ENCODE data around the gene C22orf39. TPM values are rescaled to one million over a fixed set of nuclear protein-coding genes. Genes with fewer than 3 reads are reported as not detected.

Gene C22orf39
- total RNA-seq (34.2 TPM), polyA plus RNA-seq (75.0 TPM)

- under 1% methylated on average over 92 of the region's 92 CpGs for WGBS
- Histone ChIP-seq H3K4me3 (ENCODE audit: low read depth, low read length) (peak within 1 kb of the TSS; percentile 79), H3K27ac (ENCODE audit: low read depth) (peak within 1 kb of the TSS; percentile 89), H3K36me3 (ENCODE audit: insufficient read depth) (no peaks in the 10 kb centered on the region), H3K4me1 (ENCODE audit: insufficient read depth) (no peaks in the 10 kb centered on the region)
- peak; percentile 84 for DNase-seq (ENCODE audit: extremely low spot score)
Measured at GRCh38 chr22:19447330-19448075, at the start of gene C22orf39. Gene C22orf39 (minus strand): TSS chr22:19447711. CDS start chr22:19447688, 23 bp downstream.

GRCh38 chr22:19497245-19497644 is 49.7 kb upstream of the C22orf39 start:
- no peaks in the 10 kb centered on the region for H3K4me1 ChIP-seq (ENCODE audit: insufficient read depth)
- no peak overlapping the region for H3K27ac ChIP-seq (ENCODE audit: low read depth)
- WGBS, result 62% methylated on average over 3 of the region's 3 CpGs
- no peaks in the 10 kb centered on the region for H3K36me3 ChIP-seq (ENCODE audit: insufficient read depth)
- H3K4me3 ChIP-seq (ENCODE audit: low read depth, low read length), result no peak overlapping the region
- no peak for DNase-seq (ENCODE audit: extremely low spot score)

GRCh38 chr22:19496324-19496630 is 48.8 kb upstream of the C22orf39 start:
- DNase-seq (ENCODE audit: extremely low spot score), result no peak
- no peak overlapping the region for H3K4me3 ChIP-seq (ENCODE audit: low read depth, low read length)
- H3K36me3 ChIP-seq (ENCODE audit: insufficient read depth), result no peaks in the 10 kb centered on the region
- H3K27ac ChIP-seq (ENCODE audit: low read depth), result no peak overlapping the region
- 96% methylated on average over 3 of the region's 3 CpGs for WGBS
- H3K4me1 ChIP-seq (ENCODE audit: insufficient read depth), result no peaks in the 10 kb centered on the region

- H3K27ac ChIP-seq (ENCODE audit: low read depth), result no peak overlapping the region
- no peaks in the 10 kb centered on the region for H3K4me1 ChIP-seq (ENCODE audit: insufficient read depth)
- no peak for DNase-seq (ENCODE audit: extremely low spot score)
- no peaks in the 10 kb centered on the region for H3K36me3 ChIP-seq (ENCODE audit: insufficient read depth)
- WGBS, result 74% methylated on average over 5 of the region's 5 CpGs
- H3K4me3 ChIP-seq (ENCODE audit: low read depth, low read length), result no peak overlapping the region
Measured at GRCh38 chr22:19495562-19496323, 48.2 kb upstream of the C22orf39 start.

- no peak overlapping the region for H3K4me3 ChIP-seq (ENCODE audit: low read depth, low read length)
- H3K36me3 ChIP-seq (ENCODE audit: insufficient read depth), result no peaks in the 10 kb centered on the region
- H3K27ac ChIP-seq (ENCODE audit: low read depth), result no peak overlapping the region
- no peak for DNase-seq (ENCODE audit: extremely low spot score)
- no peaks in the 10 kb centered on the region for H3K4me1 ChIP-seq (ENCODE audit: insufficient read depth)
- 94% methylated on average over 6 of the region's 6 CpGs for WGBS
Measured at GRCh38 chr22:19494676-19495173, 47.2 kb upstream of the C22orf39 start.

GRCh38 chr22:19494001-19494560 is 46.6 kb upstream of the C22orf39 start:
- H3K27ac ChIP-seq (ENCODE audit: low read depth), result no peak overlapping the region
- H3K4me3 ChIP-seq (ENCODE audit: low read depth, low read length), result no peak overlapping the region
- no peaks in the 10 kb centered on the region for H3K36me3 ChIP-seq (ENCODE audit: insufficient read depth)
- WGBS, result 97% methylated on average over 8 of the region's 8 CpGs
- no peaks in the 10 kb centered on the region for H3K4me1 ChIP-seq (ENCODE audit: insufficient read depth)
- DNase-seq (ENCODE audit: extremely low spot score), result no peak

- Histone ChIP-seq H3K36me3 (ENCODE audit: insufficient read depth) (no peaks in the 10 kb centered on the region), H3K4me1 (ENCODE audit: insufficient read depth) (no peaks in the 10 kb centered on the region), H3K27ac (ENCODE audit: low read depth) (no peak overlapping the region), H3K4me3 (ENCODE audit: low read depth, low read length) (no peak overlapping the region)
- DNase-seq (ENCODE audit: extremely low spot score), result no peak
- 89% methylated on average over 6 of the region's 6 CpGs for WGBS
Measured at GRCh38 chr22:19492504-19493174, 45.1 kb upstream of the C22orf39 start.

GRCh38 chr22:19490628-19491230 is 43.2 kb upstream of the C22orf39 start:
- Histone ChIP-seq H3K27ac (ENCODE audit: low read depth) (no peak overlapping the region), H3K4me1 (ENCODE audit: insufficient read depth) (no peaks in the 10 kb centered on the region), H3K4me3 (ENCODE audit: low read depth, low read length) (no peak overlapping the region), H3K36me3 (ENCODE audit: insufficient read depth) (no peaks in the 10 kb centered on the region)
- DNase-seq (ENCODE audit: extremely low spot score), result no peak
- 94% methylated on average over 5 of the region's 5 CpGs for WGBS

GRCh38 chr22:19488884-19489843 is 41.7 kb upstream of the C22orf39 start:
- 89% methylated on average over 7 of the region's 7 CpGs for WGBS
- no peak overlapping the region for H3K4me3 ChIP-seq (ENCODE audit: low read depth, low read length)
- H3K36me3 ChIP-seq (ENCODE audit: insufficient read depth), result no peaks in the 10 kb centered on the region
- no peak for DNase-seq (ENCODE audit: extremely low spot score)
- no peak overlapping the region for H3K27ac ChIP-seq (ENCODE audit: low read depth)
- no peaks in the 10 kb centered on the region for H3K4me1 ChIP-seq (ENCODE audit: insufficient read depth)

- Histone ChIP-seq H3K36me3 (ENCODE audit: insufficient read depth) (no peaks in the 10 kb centered on the region), H3K4me1 (ENCODE audit: insufficient read depth) (no peaks in the 10 kb centered on the region), H3K4me3 (ENCODE audit: low read depth, low read length) (no peak overlapping the region), H3K27ac (ENCODE audit: low read depth) (no peak overlapping the region)
- WGBS, result 89% methylated on average over 2 of the region's 2 CpGs
- DNase-seq (ENCODE audit: extremely low spot score), result no peak
Measured at GRCh38 chr22:19488285-19488684, 40.8 kb upstream of the C22orf39 start.

- 81% methylated on average over 8 of the region's 8 CpGs for WGBS
- no peak for DNase-seq (ENCODE audit: extremely low spot score)
- H3K4me1 ChIP-seq (ENCODE audit: insufficient read depth), result no peaks in the 10 kb centered on the region
- no peak overlapping the region for H3K4me3 ChIP-seq (ENCODE audit: low read depth, low read length)
- H3K27ac ChIP-seq (ENCODE audit: low read depth), result no peak overlapping the region
- no peaks in the 10 kb centered on the region for H3K36me3 ChIP-seq (ENCODE audit: insufficient read depth)
Measured at GRCh38 chr22:19483481-19484244, 36.2 kb upstream of the C22orf39 start.

GRCh38 chr22:19482297-19482696 is 34.8 kb upstream of the C22orf39 start:
- Histone ChIP-seq H3K4me3 (ENCODE audit: low read depth, low read length) (no peak overlapping the region), H3K27ac (ENCODE audit: low read depth) (no peak overlapping the region), H3K36me3 (ENCODE audit: insufficient read depth) (no peaks in the 10 kb centered on the region), H3K4me1 (ENCODE audit: insufficient read depth) (no peaks in the 10 kb centered on the region)
- DNase-seq (ENCODE audit: extremely low spot score), result no peak
- 91% methylated on average over 9 of the region's 9 CpGs for WGBS

Measured in urinary bladder (tissue), 4 donors.